IPS-18c (cell line): ENCODE results near the gene TMEM217.

Experiments used
- H3K4me3 ChIP-seq: 2 replicates; pipeline ENCODE4 v1.7.0; 2013; ENCODE audit warnings: low read depth, mild to moderate bottlenecking, low read length, moderate library complexity; ENCODE audit not compliant: insufficient read depth
- H3K9me3 ChIP-seq: one replicate; pipeline ENCODE4 v1.6.1; 2013; ENCODE audit warnings: mild to moderate bottlenecking, low read length, moderate library complexity; ENCODE audit not compliant: control insufficient read depth, insufficient read depth

The TMEM217 gene

GRCh38 chr6:37237789-37238188 lies 20.2 kb downstream of the TMEM217 start:
- Histone ChIP-seq H3K4me3 (no peak overlapping the region), H3K9me3 (no peaks in the 10 kb centered on the region)

DNA sequence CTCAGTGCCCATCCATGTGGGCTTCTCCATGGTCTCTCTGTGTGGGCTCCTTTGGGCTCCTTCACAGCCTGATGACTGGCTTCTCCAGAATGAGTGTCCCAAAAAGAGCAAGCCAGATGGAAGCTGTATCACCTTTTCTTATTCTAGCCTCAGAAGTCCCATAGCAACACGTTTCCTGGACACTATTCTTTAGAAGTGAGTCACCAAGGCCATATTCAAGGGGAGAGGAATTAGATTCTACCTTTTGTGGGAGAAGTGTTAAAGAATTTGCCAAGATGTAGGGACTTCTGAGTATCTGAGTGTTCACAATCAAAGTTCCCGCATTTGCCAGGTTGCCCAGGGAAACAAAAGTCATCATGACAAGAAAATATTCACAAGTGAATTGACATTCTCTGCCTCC lies 21.0 kb downstream of the TMEM217 start:
- Histone ChIP-seq H3K9me3 (no peaks in the 10 kb centered on the region), H3K4me3 (no peak overlapping the region)

DNA sequence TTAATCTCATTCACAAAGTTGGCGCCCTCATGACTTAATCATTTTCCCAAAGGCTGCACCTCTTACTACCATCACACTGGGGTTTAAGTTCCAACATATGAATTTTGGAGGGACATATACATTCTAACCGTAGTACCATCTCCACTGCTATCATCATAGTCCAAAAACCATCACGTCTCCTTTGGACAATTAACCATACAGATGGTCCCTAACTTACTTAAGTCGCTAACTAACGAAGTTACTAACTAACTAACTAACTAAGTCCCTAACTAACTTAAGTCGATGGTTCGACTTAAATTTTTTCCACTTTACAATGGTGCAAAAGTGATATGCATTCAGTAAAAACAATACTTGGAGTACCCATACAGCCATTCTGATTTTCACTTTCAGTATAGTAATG lies 24.4 kb downstream of the TMEM217 start:
- Histone ChIP-seq H3K4me3 (no peak overlapping the region), H3K9me3 (no peaks in the 10 kb centered on the region)

DNA sequence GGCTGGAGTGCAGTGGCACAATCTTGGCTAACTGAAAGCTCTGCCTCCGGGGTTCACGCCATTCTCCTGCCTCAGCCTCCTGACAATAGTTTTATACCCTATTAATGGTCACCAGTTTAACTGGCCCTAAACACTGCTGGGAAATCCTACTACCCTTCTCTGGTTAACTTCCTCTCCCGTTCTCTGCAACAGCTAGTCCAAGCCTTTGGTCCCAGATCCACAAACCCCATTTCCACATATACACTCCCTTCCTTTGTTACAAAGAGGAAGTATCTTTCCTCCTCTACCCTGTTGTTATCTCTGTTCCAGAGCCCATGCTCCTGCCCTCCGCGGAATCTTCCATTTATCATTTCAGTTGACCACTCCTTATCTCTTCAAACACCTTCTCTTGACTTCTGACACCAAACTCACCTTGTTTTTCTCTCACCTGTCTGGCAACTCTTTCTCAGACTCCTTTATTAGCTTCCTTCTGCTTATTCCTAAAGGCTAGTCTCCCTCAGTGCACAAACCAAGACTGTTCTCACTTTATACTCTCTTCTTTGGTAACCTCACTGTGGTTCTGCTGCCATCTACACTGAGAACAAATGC lies 25.4 kb downstream of the TMEM217 start:
- Histone ChIP-seq H3K9me3 (no peaks in the 10 kb centered on the region), H3K4me3 (no peak overlapping the region)

GRCh38 chr6:37230104-37230503 lies 27.8 kb downstream of the TMEM217 start:
- no peaks in the 10 kb centered on the region for H3K9me3 ChIP-seq
- H3K4me3 ChIP-seq: no peak overlapping the region

DNA sequence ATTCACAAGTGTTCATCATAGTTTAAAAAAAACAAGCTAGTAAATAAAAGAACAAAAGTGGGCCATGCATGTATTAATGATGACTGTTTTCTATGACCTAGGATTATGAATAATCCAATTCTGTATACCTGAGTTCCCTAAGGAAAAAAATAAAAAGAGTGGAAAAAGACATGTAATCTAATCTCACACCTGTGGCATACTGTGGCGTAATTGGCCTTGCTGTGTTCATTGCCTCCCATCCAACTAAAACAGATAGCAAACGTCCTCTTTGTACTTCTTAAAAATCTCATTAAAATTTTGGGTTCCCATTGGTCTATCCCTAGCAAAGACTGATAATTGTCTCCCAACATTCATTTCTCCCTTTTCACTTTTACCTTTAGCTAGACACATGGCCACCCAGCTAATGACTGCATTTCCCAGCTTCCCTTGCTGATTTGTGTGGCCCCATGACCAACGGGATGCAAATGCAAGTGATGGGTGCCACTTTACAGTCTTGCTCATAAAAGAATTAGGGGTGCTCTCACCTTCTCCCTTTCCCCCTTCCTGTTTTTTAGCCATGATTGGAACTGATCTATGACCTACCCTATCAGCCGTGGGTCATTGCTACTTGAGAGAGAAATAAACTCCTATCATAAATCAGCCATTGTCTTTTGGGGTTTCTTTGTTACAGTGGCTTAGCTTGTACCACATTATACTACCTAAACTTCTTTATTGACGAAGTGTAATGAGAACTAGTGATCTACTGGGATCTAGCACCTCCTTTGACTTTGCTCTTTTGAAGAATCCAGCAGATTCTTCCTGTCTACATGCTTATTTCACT lies 32.4 kb downstream of the TMEM217 start:
- no peaks in the 10 kb centered on the region for H3K9me3 ChIP-seq
- H3K4me3 ChIP-seq: no peak overlapping the region

DNA sequence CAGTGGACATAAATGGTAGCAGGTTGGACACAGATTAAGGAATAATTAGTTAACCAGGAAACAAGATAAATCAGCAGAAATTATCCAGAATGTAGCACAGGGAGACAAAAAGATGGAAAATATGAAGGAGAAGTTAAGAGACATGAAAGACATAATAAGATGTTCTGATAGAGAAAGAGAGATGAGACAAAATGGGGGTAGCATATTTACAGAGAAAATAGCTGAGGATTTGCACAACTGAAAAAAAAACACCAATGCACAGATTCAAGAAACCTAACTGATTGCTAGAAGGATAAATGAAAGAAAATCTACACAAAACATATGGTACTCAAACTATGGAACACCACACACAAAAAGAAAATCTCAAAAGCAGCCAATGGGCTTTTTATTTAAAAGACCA lies 35.0 kb downstream of the TMEM217 start:
- no peak overlapping the region; the same call in 1 of the 2 replicates for H3K4me3 ChIP-seq
- H3K9me3 ChIP-seq: no peaks in the 10 kb centered on the region

DNA sequence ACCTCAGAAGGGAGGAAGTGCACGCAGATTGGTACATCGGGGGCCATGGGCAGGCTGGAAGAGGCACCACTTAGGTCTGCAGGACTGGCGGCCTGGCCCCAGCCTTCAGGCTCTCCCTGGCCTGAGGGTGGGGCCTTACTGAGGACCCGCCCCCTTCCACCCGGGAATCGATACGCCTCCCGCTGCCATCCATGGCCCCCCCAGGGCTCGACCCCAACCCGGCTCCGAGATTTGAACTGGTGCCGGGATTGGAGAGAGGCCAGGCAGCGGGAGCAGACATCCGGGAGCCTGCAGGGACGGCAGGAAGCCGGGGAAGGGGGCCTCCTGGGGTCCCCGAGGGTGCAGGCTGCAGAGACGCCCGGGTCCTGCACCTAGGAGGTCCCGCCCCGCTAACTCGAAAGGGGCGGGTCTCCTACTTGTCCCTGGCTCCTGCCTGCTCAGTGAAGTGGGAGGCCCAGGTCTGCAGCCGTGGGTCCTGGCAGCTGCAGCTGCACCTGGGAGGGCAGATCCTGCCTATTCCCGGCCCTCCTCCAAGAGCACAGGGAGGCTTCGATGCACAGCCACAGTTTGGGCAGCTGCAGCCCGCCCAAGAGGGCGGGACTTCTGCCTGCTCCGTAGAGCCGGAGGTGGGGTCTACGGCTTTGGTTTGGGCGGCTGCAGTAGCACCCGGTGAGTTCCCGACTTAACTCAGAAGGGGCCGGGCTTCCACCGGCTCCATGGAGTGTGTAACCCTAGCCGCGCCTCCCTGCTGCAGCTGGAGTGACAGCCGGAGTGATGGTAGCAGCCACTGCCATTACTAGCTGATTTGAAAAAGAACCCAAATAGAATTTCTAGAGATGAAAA lies 35.6 kb downstream of the TMEM217 start:
- Histone ChIP-seq H3K4me3 (peak overlapping the region; percentile 79), H3K9me3 (no peaks in the 10 kb centered on the region)

- Histone ChIP-seq H3K9me3 (no peaks in the 10 kb centered on the region), H3K4me3 (peak overlapping the region; percentile 79)
Observed at GRCh38 chr6:37221585-37222124, 36.3 kb downstream of the TMEM217 start.

DNA sequence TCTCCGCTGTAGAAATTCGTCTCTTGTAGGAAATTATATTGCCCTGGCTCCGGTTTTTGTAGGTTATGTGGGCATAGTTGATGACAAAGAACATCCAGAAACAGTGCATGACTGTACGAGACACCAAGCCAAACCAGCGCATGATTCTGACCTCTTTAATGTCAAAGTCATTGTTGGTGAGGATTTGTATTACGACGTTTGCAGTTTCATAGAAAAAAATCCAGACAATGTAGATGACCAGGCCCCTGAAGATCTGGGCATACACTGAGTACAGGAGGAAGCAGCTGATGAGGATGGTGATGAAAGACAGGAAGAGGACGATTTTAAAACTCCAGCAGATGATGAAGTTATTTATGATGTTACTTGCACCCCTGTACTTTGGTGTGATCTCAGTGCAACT lies 39.4 kb downstream of the TMEM217 start:
- H3K9me3 ChIP-seq: no peaks in the 10 kb centered on the region
- no peak overlapping the region for H3K4me3 ChIP-seq

DNA sequence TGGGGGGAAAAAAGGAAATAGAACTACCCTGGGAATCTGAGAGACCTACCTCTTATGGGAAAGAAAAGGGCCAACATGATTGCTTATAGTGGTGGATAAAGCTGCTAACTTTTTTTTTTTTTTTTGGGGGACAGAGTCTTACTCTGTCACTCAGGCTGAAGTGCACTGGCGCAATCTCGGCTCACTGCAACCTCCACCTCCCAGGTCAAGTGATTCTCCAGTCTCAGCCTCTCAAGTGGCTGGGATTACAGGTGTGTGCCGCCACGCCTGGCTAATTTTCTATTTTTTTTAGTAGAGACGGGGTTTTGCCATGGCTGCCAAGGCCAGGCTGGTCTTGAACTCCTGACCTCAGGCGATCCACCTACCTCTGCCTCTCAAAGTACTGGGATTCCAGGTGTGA lies 39.9 kb downstream of the TMEM217 start:
- Histone ChIP-seq H3K9me3 (no peaks in the 10 kb centered on the region), H3K4me3 (no peak overlapping the region)

DNA sequence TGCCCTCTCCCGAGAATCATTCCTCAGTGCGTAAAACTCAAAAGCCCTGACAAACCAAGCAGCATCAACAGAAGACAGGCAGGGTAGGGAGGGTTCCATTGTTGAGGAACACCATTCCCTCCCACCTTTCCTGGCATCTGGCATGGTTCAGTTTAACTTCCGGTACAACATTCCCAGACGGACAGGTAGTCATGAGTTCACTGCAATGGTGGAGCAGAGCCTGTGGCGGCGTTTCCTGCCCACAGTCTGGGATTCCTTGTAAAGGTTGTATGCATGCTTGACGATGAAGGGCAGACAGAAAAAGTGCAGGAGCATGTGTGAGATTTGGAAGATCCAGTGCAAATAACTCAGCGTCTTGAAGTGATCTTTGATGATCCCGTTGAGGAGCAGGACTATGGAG lies 45.7 kb downstream of the TMEM217 start:
- Histone ChIP-seq H3K4me3 (no peak overlapping the region), H3K9me3 (no peaks in the 10 kb centered on the region)

GRCh38 chr6:37210313-37210968 lies 47.5 kb downstream of the TMEM217 start:
- H3K4me3 ChIP-seq: no peak overlapping the region
- H3K9me3 ChIP-seq: no peaks in the 10 kb centered on the region

DNA sequence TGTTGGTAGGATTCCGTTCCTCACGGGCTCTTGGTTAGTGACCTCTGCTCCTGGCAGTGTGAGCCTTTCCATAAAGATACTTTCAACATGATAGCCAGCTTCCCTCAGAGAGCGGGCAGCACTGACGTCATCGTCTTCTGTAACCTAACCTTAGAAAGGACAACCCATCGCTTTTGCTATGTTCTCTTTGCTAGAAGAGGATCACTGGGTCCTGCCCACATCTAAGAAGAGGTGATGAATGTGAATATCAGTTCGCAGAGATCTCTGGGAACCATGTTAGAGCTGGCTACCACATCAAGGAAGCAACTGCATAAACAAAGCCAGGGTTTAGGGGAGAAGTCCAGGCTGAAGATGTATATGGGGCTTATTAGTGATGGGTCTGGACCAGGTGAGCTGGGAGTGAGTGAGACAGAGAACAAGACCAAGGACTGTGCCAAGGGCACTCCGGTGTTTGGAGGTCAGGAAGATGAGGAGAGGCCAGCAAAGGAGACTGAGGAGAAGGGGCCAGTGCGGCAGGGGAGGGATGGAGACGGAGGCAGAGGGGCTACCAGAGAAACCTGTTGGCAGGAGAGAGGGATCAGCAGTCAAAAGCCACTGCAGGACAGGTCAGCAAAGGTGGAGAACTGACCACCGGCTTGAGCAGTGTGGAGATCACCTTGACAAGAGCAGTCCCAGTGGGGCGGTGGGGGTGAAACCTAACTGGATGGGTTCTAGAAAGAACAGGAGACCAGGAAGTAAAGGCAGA lies 48.3 kb downstream of the TMEM217 start:
- no peaks in the 10 kb centered on the region for H3K9me3 ChIP-seq
- H3K4me3 ChIP-seq: no peak overlapping the region

GRCh38 chr6:37208793-37209192 lies 49.2 kb downstream of the TMEM217 start:
- H3K9me3 ChIP-seq: no peaks in the 10 kb centered on the region
- H3K4me3 ChIP-seq: no peak overlapping the region

DNA sequence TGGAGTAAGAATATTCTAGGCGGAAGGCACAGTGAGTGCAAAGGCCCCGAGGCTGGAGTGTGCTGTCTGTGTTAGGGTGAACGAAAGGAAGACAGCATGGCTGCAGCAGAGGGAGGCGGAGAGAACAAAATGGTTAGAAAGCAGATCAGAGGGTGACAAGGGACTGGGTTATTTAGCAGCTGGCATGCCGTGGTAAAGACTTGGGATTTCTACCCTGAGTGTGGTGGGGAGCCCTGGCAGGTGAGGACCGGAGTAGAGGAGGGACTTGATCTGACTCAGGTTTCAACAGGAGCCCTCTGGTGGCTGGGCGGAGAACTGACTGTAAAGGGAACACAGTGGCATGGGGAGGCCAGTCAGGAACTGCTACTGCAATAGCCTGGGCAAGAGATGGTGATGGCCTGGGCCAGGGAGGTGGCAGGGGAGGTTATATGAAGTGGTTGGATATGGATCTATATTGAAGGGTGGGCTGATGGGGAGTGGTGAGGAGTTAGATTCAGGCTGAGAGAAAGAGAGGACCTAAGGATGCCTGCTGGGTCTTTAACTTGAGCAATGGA lies 50.0 kb downstream of the TMEM217 start:
- no peak overlapping the region for H3K4me3 ChIP-seq
- H3K9me3 ChIP-seq: no peaks in the 10 kb centered on the region
